HG03442 (cell line): ENCODE results near the gene ALOX15.
"Not testable (repeated sequence)": the region's sequence is repeated elsewhere in the genome, so short reads cannot be mapped to it uniquely, and the experiment has no call there.

Experiments used
- ATAC-seq: cut with Tn5 transposase; IDR thresholded peaks from one replicate; pipeline ENCODE4 v1.9.1; 2021; ENCODE audit warnings: mild to moderate bottlenecking, moderate library complexity; ENCODE audit not compliant: unreplicated experiment

The ALOX15 gene

GRCh38 chr17:4617590-4618351 lies 23.7 kb downstream of the ALOX15 start:
- no peak for ATAC-seq

GRCh38 chr17:4617090-4617489 lies 24.4 kb downstream of the ALOX15 start:
- no peak for ATAC-seq

- no peak for ATAC-seq
Measured at GRCh38 chr17:4616476-4616875, 25.0 kb downstream of the ALOX15 start.

- no peak for ATAC-seq
Measured at GRCh38 chr17:4610656-4611055, 30.8 kb downstream of the ALOX15 start.

GRCh38 chr17:4610162-4610561 lies 31.3 kb downstream of the ALOX15 start:
- no peak for ATAC-seq

GRCh38 chr17:4609761-4610160 lies 31.7 kb downstream of the ALOX15 start:
- ATAC-seq: no peak

GRCh38 chr17:4607773-4608187 lies 33.7 kb downstream of the ALOX15 start:
- ATAC-seq: no peak

GRCh38 chr17:4607261-4607741 lies 34.2 kb downstream of the ALOX15 start:
- no peak for ATAC-seq

GRCh38 chr17:4605826-4606225 lies 35.7 kb downstream of the ALOX15 start:
- ATAC-seq: no peak

GRCh38 chr17:4604736-4605135 lies 36.7 kb downstream of the ALOX15 start:
- ATAC-seq: not testable (repeated sequence)

- no peak for ATAC-seq
Measured at GRCh38 chr17:4604111-4604644, 37.3 kb downstream of the ALOX15 start.

- no peak for ATAC-seq
Measured at GRCh38 chr17:4602041-4602440, 39.4 kb downstream of the ALOX15 start.

GRCh38 chr17:4601326-4601725 lies 40.2 kb downstream of the ALOX15 start:
- no peak for ATAC-seq

GRCh38 chr17:4600563-4600962 lies 40.9 kb downstream of the ALOX15 start:
- ATAC-seq: no peak

GRCh38 chr17:4599505-4600281 lies 41.8 kb downstream of the ALOX15 start:
- ATAC-seq: no peak

- no peak for ATAC-seq
Measured at GRCh38 chr17:4598776-4599504, 42.5 kb downstream of the ALOX15 start.

GRCh38 chr17:4597975-4598374 lies 43.5 kb downstream of the ALOX15 start:
- ATAC-seq: no peak

GRCh38 chr17:4596636-4597380 lies 44.7 kb downstream of the ALOX15 start:
- no peak for ATAC-seq

- not testable (repeated sequence) for ATAC-seq
Measured at GRCh38 chr17:4595685-4596342, 45.7 kb downstream of the ALOX15 start.
